OCI-LY3 (cell line): ENCODE measurements around the gene KLF16.

Experiments
- H2AFZ ChIP-seq: fragments of 200-600, 300-600 bp; shearing (Covaris generic); 2 replicates; pipeline ENCODE4 v1.6.0; 2014; ENCODE audit warnings: antibody characterized with exemption, low read depth, low read length
- H3K27ac ChIP-seq: fragments of 200-600, 300-600 bp; sonication (generic); 2 replicates; pipeline ENCODE4 v1.5.1; 2014; ENCODE audit warnings: mild to moderate bottlenecking, low read length, moderate library complexity, mixed read lengths
- H3K27me3 ChIP-seq: fragments of 200-600, 300-600 bp; sonication (generic); 2 replicates; pipeline ENCODE4 v1.6.1; 2014; ENCODE audit warnings: low read depth, low read length, mixed read lengths
- H3K36me3 ChIP-seq: fragments of 200-600, 300-600 bp; sonication (generic); replicated peaks from 2 replicates; pipeline ENCODE3; 2014; ENCODE audit warnings: low read depth, low read length, mixed read lengths
- H3K4me1 ChIP-seq: fragments of 300-600, 200-600 bp; sonication (generic); 2 replicates; pipeline ENCODE4 v1.6.1; 2014; ENCODE audit warnings: low read length, mixed read lengths
- H3K4me2 ChIP-seq: fragments of 200-600, 300-600 bp; sonication (generic); 2 replicates; pipeline ENCODE4 v1.6.1; 2014; ENCODE audit warnings: low read length, mixed read lengths
- H3K4me3 ChIP-seq: fragments of 300-600, 200-600 bp; sonication (generic); 2 replicates; pipeline ENCODE4 v1.5.1; 2014; ENCODE audit warnings: antibody characterized with exemption, mild to moderate bottlenecking, low read length, moderate library complexity
- H3K79me2 ChIP-seq: fragments of 300-600, 200-600 bp; shearing (Covaris generic); 2 replicates; pipeline ENCODE4 v1.6.1; 2014; ENCODE audit warnings: mild to moderate bottlenecking, low read length, mixed read lengths
- H3K9ac ChIP-seq: fragments of 300-600, 200-600 bp; shearing (Covaris generic); 2 replicates; pipeline ENCODE4 v1.6.0; 2014; ENCODE audit warnings: mild to moderate bottlenecking, low read length, moderate library complexity
- H3K9me3 ChIP-seq: fragments of 200-600, 300-600 bp; shearing (Covaris generic); 2 replicates; pipeline ENCODE4 v1.6.1; 2014; ENCODE audit warnings: low read length, mixed read lengths; ENCODE audit not compliant: insufficient read depth
- H4K20me1 ChIP-seq: fragments of 200-600, 300-600 bp; sonication (generic); 2 replicates; pipeline ENCODE4 v1.6.1; 2016; ENCODE audit warnings: low read length, mixed read lengths; ENCODE audit not compliant: insufficient read depth
- EZH2phosphoT487 ChIP-seq: fragments of 200-600 bp; shearing (Covaris generic); IDR thresholded peaks from 2 replicates; pipeline ENCODE4 v1.6.1; 2018; ENCODE audit warnings: antibody characterized with exemption, mixed run types, low read depth
- TF ChIP-seq, protein P1 (sequence below): fragments of 200-600, 300-600 bp; sonication (generic); IDR thresholded peaks from 2 replicates; pipeline ENCODE4 v1.5.1; 2014; ENCODE audit warnings: antibody characterized with exemption, low read length, low read depth

Gene KLF16

GRCh38 chr19:1833540-1833939 is 29.8 kb downstream of the KLF16 start:
- H4K20me1 ChIP-seq, result peaks cover 65% of the 10 kb centered on the region
- no peak for TF ChIP-seq EZH2phosphoT487
- TF ChIP-seq, protein P1, sequence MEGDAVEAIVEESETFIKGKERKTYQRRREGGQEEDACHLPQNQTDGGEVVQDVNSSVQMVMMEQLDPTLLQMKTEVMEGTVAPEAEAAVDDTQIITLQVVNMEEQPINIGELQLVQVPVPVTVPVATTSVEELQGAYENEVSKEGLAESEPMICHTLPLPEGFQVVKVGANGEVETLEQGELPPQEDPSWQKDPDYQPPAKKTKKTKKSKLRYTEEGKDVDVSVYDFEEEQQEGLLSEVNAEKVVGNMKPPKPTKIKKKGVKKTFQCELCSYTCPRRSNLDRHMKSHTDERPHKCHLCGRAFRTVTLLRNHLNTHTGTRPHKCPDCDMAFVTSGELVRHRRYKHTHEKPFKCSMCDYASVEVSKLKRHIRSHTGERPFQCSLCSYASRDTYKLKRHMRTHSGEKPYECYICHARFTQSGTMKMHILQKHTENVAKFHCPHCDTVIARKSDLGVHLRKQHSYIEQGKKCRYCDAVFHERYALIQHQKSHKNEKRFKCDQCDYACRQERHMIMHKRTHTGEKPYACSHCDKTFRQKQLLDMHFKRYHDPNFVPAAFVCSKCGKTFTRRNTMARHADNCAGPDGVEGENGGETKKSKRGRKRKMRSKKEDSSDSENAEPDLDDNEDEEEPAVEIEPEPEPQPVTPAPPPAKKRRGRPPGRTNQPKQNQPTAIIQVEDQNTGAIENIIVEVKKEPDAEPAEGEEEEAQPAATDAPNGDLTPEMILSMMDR, result no peak
- peaks cover 9% of the 10 kb centered on the region for H3K36me3 ChIP-seq
- H3K4me3 ChIP-seq, result no peak overlapping the region
- no peak overlapping the region for H3K9ac ChIP-seq
- no peaks in the 10 kb centered on the region for H3K9me3 ChIP-seq
- no peak overlapping the region for H2AFZ ChIP-seq
- H3K27ac ChIP-seq, result no peak overlapping the region
- H3K27me3 ChIP-seq, result no peaks in the 10 kb centered on the region
- peaks cover 4% of the 10 kb centered on the region for H3K4me1 ChIP-seq
- peaks cover 84% of the 10 kb centered on the region for H3K79me2 ChIP-seq
- no peak overlapping the region for H3K4me2 ChIP-seq

DNA sequence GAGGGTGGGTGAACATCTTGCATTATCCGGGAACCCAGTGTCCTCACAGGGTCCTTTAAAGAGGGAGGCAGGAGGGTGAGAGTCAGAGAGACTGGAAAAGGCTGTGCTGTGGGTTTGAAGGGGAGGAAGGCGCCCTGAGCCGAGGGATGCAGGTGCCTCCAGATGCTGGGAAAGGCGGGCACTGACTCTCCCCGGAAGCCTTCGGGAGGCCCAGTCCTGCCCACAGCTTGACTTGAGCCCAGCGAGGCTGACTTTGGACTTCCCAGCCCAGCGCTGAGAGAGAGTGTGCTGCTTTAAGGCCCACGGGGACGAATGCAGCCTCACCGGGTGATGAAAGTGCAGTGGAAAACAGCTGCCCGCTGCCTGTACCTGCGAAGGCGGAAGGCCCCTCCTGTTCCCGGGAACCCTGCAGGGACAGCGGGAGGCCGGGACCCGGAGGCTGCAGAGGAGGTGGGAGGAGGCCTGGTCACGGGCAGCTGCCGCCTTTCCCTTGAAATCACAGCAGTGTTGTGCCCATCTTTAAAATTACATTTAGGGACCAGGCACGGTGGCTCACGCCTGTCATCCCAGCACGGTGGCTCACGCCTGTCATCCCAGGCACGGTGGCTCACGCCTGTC is 31.2 kb downstream of the KLF16 start:
- H3K27ac ChIP-seq, result no peak overlapping the region
- H3K4me2 ChIP-seq, result no peak overlapping the region
- peaks cover 54% of the 10 kb centered on the region for H4K20me1 ChIP-seq
- no peaks in the 10 kb centered on the region for H3K4me1 ChIP-seq
- H3K9ac ChIP-seq, result no peak overlapping the region
- peaks cover 9% of the 10 kb centered on the region for H3K36me3 ChIP-seq
- no peak overlapping the region for H2AFZ ChIP-seq
- no peaks in the 10 kb centered on the region for H3K9me3 ChIP-seq
- H3K4me3 ChIP-seq, result no peak overlapping the region
- TF ChIP-seq EZH2phosphoT487, result no peak
- TF ChIP-seq, protein P1, result no peak
- H3K27me3 ChIP-seq, result no peaks in the 10 kb centered on the region
- H3K79me2 ChIP-seq, result peaks cover 73% of the 10 kb centered on the region

- no peak for TF ChIP-seq EZH2phosphoT487
- TF ChIP-seq, protein P1, result no peak
- peaks cover 61% of the 10 kb centered on the region for H3K79me2 ChIP-seq
- peaks cover 49% of the 10 kb centered on the region for H4K20me1 ChIP-seq
- H3K9me3 ChIP-seq, result no peaks in the 10 kb centered on the region
- peaks cover 9% of the 10 kb centered on the region for H3K36me3 ChIP-seq
- H3K4me2 ChIP-seq, result no peak overlapping the region
- H3K9ac ChIP-seq, result no peak overlapping the region
- H2AFZ ChIP-seq, result no peak overlapping the region
- H3K27me3 ChIP-seq, result no peaks in the 10 kb centered on the region
- no peak overlapping the region for H3K27ac ChIP-seq
- no peak overlapping the region for H3K4me3 ChIP-seq
- no peaks in the 10 kb centered on the region for H3K4me1 ChIP-seq
Measured at GRCh38 chr19:1830978-1831377, 32.4 kb downstream of the KLF16 start.

DNA sequence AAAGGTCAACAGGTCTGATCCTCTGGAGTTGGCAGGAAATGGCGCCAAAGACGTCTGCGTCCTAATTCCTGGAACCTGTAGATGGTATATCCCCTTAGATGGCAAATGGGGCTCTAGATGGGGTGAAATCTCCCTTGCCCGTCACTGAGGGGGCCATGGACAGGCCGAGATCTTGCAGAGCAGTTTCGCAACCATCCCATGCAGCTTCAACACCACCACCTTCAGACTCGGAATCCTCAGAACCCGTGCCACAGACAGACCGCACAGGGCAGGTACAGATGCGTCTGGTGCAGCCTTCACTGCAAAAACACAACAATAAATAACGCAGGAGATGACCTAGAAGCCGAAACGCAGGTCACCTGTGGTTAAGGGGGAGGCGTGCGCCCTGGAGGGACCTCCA is 32.8 kb downstream of the KLF16 start:
- H2AFZ ChIP-seq, result no peak overlapping the region
- H4K20me1 ChIP-seq, result peaks cover 49% of the 10 kb centered on the region
- H3K4me1 ChIP-seq, result no peaks in the 10 kb centered on the region
- H3K4me2 ChIP-seq, result no peak overlapping the region
- H3K9me3 ChIP-seq, result no peaks in the 10 kb centered on the region
- H3K27me3 ChIP-seq, result no peaks in the 10 kb centered on the region
- H3K79me2 ChIP-seq, result peaks cover 57% of the 10 kb centered on the region
- H3K9ac ChIP-seq, result no peak overlapping the region
- TF ChIP-seq, protein P1, result no peak
- no peak for TF ChIP-seq EZH2phosphoT487
- H3K36me3 ChIP-seq, result peaks cover 12% of the 10 kb centered on the region
- H3K4me3 ChIP-seq, result no peak overlapping the region
- no peak overlapping the region for H3K27ac ChIP-seq
